ENCODE results near the gene ZNF488.

DNA sequence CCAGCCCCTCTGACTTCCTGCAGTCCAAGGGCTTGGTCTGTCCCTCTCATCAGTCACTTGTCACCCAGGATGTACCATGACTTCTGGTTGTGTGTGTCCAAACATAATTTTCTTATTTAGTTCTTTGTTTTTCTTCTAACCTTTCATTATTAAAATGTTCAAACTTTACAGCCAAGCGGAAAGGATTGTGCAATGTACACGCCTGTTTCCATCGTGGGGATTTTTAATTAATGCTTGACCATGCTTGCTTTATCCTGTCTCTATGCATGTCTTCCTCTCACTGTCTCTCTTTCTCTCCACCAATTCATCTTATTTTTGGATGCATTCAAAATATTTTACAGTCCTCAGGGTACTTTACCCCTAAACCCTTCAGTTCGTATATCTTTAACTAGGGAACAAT lies 26.2 kb upstream of the ZNF488 start:
- TF ChIP-seq CTCF (IDR thresholded peaks at IDR 0.05), result no peak
- no peak for TF ChIP-seq POLR2A (IDR thresholded peaks at IDR 0.05)

Data from tibial nerve (tissue), 3 donors.